Spleen (tissue), 7 donors: Measurements from ENCODE around the gene SSRP1.

Source experiments
- POLR2AphosphoS5 ChIP-seq, 3 donors: sonication (generic); formaldehyde crosslinking; IDR thresholded peaks; one replicate each; pipeline ENCODE4 v1.5.1; 2017; ENCODE audit warnings: antibody characterized with exemption in 3 of 3
- TF ChIP-seq, protein P1 (sequence below), 11 experiments: fragments of 200-600 bp in 7 of 11; fragments of 450-650 bp in 4 of 11; sonication (generic) in 4 of 11; IDR thresholded peaks in 8 of 11; conservative IDR thresholded peaks in 3 of 11; 1 replicate in 7 of 11; 2 replicates in 4 of 11; pipeline versions ENCODE4 v1.4.0 to v1.8.0; 2016 to 2021; ENCODE audit warnings: antibody characterized with exemption in 11 of 11, inconsistent platforms in 4 of 11, mild to moderate bottlenecking in 1 of 11
- donor health status: DM: no; HTN: no; CAD: no; lungs with moderate emphysema.
- donor health status: DM: no; HTN: no; CAD: no.
- donor health status: DM: no; HTN: no; CAD: no.

DNA sequence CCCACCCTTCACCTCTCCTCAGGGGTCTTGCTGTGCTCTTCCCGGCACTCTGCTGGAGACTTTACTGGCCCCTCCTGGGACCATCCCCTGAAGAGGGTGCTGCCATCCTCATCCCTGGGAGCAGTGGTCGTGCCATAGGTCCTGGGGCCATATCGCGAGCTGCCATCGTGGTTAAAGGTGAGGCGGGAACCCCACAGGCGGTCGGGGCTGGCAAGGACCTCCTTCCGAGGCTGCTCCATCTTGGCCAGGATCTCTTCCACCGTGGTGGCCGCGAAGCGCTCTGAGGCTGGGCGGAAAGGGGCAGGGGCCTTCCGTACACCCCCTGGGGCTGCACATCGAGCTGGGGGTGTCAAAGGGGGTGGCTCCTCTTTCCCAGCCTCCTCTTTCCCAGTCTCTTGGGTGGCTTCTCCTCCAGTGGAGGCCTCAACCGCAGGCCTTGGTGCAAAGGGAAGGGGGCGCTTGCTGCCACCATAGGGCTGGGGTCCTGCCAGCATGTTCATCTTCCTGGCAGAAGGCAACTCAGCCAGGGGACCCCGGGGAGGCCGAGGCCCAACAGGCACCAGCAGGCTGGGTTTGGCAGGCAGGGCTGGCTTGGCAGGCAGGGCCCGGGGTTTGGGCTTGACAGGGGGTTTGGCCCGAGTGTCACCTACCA, 15.5 kb downstream of the SSRP1 start:
- peak in 1 of 3 donors; percentile 26 for TF ChIP-seq POLR2AphosphoS5 (IDR thresholded peaks at IDR 0.05)
- TF ChIP-seq, protein P1, sequence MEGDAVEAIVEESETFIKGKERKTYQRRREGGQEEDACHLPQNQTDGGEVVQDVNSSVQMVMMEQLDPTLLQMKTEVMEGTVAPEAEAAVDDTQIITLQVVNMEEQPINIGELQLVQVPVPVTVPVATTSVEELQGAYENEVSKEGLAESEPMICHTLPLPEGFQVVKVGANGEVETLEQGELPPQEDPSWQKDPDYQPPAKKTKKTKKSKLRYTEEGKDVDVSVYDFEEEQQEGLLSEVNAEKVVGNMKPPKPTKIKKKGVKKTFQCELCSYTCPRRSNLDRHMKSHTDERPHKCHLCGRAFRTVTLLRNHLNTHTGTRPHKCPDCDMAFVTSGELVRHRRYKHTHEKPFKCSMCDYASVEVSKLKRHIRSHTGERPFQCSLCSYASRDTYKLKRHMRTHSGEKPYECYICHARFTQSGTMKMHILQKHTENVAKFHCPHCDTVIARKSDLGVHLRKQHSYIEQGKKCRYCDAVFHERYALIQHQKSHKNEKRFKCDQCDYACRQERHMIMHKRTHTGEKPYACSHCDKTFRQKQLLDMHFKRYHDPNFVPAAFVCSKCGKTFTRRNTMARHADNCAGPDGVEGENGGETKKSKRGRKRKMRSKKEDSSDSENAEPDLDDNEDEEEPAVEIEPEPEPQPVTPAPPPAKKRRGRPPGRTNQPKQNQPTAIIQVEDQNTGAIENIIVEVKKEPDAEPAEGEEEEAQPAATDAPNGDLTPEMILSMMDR (IDR thresholded peaks at IDR 0.05 in 8 of 11, conservative IDR thresholded peaks at IDR 0.05 in 3 of 11) = no peak
